Neural cell (in vitro differentiated cells): ENCODE measurements around the gene MACC1.

ENCODE experiments used
- CTCF ChIP-seq: fragments of 450-650 bp; IDR thresholded peaks from 2 replicates; pipeline ENCODE4 v1.5.1; 2014; ENCODE audit warnings: antibody characterized with exemption, mild to moderate bottlenecking, moderate library complexity; ENCODE audit not compliant: poor library complexity, severe bottlenecking
- EP300 ChIP-seq: fragments of 450-650 bp; conservative IDR thresholded peaks from 2 replicates; pipeline ENCODE4 v1.6.1; 2014; ENCODE audit warnings: antibody characterized with exemption, mild to moderate bottlenecking, moderate library complexity; ENCODE audit not compliant: poor library complexity, severe bottlenecking
- EZH2 ChIP-seq: fragments of 200-600, 300-800 bp; shearing (Covaris generic), sonication (generic); IDR thresholded peaks from 2 replicates; pipeline ENCODE4 v1.6.1; 2014; ENCODE audit warnings: antibody characterized with exemption, low read length, borderline replicate concordance, mild to moderate bottlenecking; ENCODE audit not compliant: insufficient read depth, poor library complexity, severe bottlenecking
- MXI1 ChIP-seq: fragments of 450-650 bp; conservative IDR thresholded peaks from 2 replicates; pipeline ENCODE4 v1.6.1; 2014; ENCODE audit warnings: antibody characterized with exemption, mild to moderate bottlenecking; ENCODE audit not compliant: poor library complexity, severe bottlenecking
- POLR2AphosphoS5 ChIP-seq: IDR thresholded peaks from 2 replicates; pipeline ENCODE4 v1.6.1; 2012
- RAD21 ChIP-seq: fragments of 450-650 bp; conservative IDR thresholded peaks from 2 replicates; pipeline ENCODE4 v1.6.1; 2014; ENCODE audit warnings: antibody characterized with exemption, mild to moderate bottlenecking, moderate library complexity
- REST ChIP-seq: IDR thresholded peaks from 2 replicates; pipeline ENCODE4 v1.6.1; 2012; ENCODE audit warnings: borderline replicate concordance
- SMC3 ChIP-seq: fragments of 450-650 bp; conservative IDR thresholded peaks from 2 replicates; pipeline ENCODE4 v1.6.1; 2014; ENCODE audit warnings: antibody characterized with exemption, mild to moderate bottlenecking, moderate library complexity; ENCODE audit not compliant: poor library complexity
- TAF1 ChIP-seq: IDR thresholded peaks from 2 replicates; pipeline ENCODE4 v1.6.1; 2012; ENCODE audit warnings: low read depth

- TF ChIP-seq CTCF (no peak), RAD21 (no peak), EZH2 (no peak), POLR2AphosphoS5 (no peak), EP300 (no peak), TAF1 (no peak), REST (no peak), MXI1 (no peak), SMC3 (no peak)
Measured at GRCh38 chr7:20133803-20134202, 83.4 kb downstream of the MACC1 start.
